HL-60 (cell line): ENCODE data around the gene TBC1D17.

Experiments
- DNase-seq, 2 experiments: peaks; one replicate each; pipeline ENCODE4 v3.0.0-alpha.2; 2010 to 2020; ENCODE audit warnings: low read depth in 1 of 2, low spot score in 1 of 2
- H3K27ac ChIP-seq: fragments of 250-450 bp; sonication (Bioruptor Pico); replicated peaks from 2 replicates; pipeline ENCODE4 v1.5.1; 2020; ENCODE audit warnings: mild to moderate bottlenecking, moderate library complexity
- H3K27me3 ChIP-seq: fragments of 250-450 bp; sonication (Bioruptor Pico); 2 replicates; pipeline ENCODE4 v1.5.1; 2021; ENCODE audit warnings: mild to moderate bottlenecking, moderate library complexity; ENCODE audit not compliant: insufficient read depth, poor library complexity, severe bottlenecking
- H3K4me3 ChIP-seq: replicated peaks from 2 replicates; pipeline ENCODE4 v1.5.1; 2011; ENCODE audit warnings: mild to moderate bottlenecking, control low read depth, low read length; ENCODE audit not compliant: insufficient read depth
- CTCF ChIP-seq: IDR thresholded peaks from one replicate; pipeline ENCODE4 v1.5.1; 2011; ENCODE audit warnings: low read length, control low read depth, inconsistent platforms; ENCODE audit not compliant: insufficient read depth
- GABPA ChIP-seq: IDR thresholded peaks from 2 replicates; pipeline ENCODE4 v1.6.1; 2012; ENCODE audit warnings: low read depth
- POLR2AphosphoS5 ChIP-seq: IDR thresholded peaks from 2 replicates; pipeline ENCODE4 v1.6.1; 2012; ENCODE audit warnings: low read depth
- REST ChIP-seq: IDR thresholded peaks from 2 replicates; pipeline ENCODE4 v1.6.1; 2012; ENCODE audit warnings: low read depth; ENCODE audit not compliant: insufficient replicate concordance
- SPI1 ChIP-seq: IDR thresholded peaks from 2 replicates; pipeline ENCODE4 v1.6.1; 2012; ENCODE audit warnings: low read depth, mild to moderate bottlenecking, borderline replicate concordance

TBC1D17 gene

GRCh38 chr19:49927526-49928264, 50.2 kb downstream of the TBC1D17 start:
- Histone ChIP-seq H3K27ac (peak overlapping the region; percentile 99), H3K4me3 (peak overlapping the region; percentile 77), H3K27me3 (no peaks in the 10 kb centered on the region)
- no peak for DNase-seq
- TF ChIP-seq REST = no peak
- TF ChIP-seq GABPA = no peak
- no peak for TF ChIP-seq SPI1
- no peak for TF ChIP-seq POLR2AphosphoS5
- no peak for TF ChIP-seq CTCF

- Histone ChIP-seq H3K27ac (peak within 1 kb of the TSS; percentile 99), H3K4me3 (peak within 1 kb of the TSS; percentile 77), H3K27me3 (no peaks in the 10 kb centered on the region)
- DNase-seq = peak; percentile 75 to 90
- no peak for TF ChIP-seq CTCF
- TF ChIP-seq POLR2AphosphoS5 = peak; percentile 85; the same call in 1 of the 2 replicates
- peak; percentile 67 for TF ChIP-seq REST
- no peak for TF ChIP-seq SPI1
Measured at GRCh38 chr19:49929121-49929610, 51.7 kb downstream of the TBC1D17 start, which contains the start of the genes ATF5 and NUP62. ATF5 (plus strand) TSS chr19:49929205; CDS start chr19:49930851, 1,646 bp downstream. NUP62 (minus strand) TSS chr19:49929504; CDS start chr19:49909807, 19,697 bp downstream.

GRCh38 chr19:49929611-49930482, 52.3 kb downstream of the TBC1D17 start:
- peak; percentile 97 for DNase-seq
- H3K27me3 ChIP-seq = no peaks in the 10 kb centered on the region
- TF ChIP-seq CTCF (no peak), GABPA (no peak), POLR2AphosphoS5 (peak; percentile 99), REST (peak; percentile 70), SPI1 (no peak)
- peak overlapping the region; percentile 77 for H3K4me3 ChIP-seq
- peak overlapping the region; percentile 99 for H3K27ac ChIP-seq
